Transverse colon (tissue), 4 donors: ENCODE measurements around the gene CNNM2. TPM values are rescaled to one million over a fixed set of nuclear protein-coding genes. Genes with fewer than 3 reads are reported as not detected.

ENCODE experiments used
- DNase-seq: peaks from one replicate; pipeline ENCODE4 v3.0.0-alpha.2; 2019
- H3K27ac ChIP-seq, 4 donors: fragments of 200-600 bp; sonication (generic); 2 replicates each; pipeline ENCODE4 v1.5.1; 2016 to 2018; ENCODE audit warnings: inconsistent platforms in 4 of 4
- H3K27me3 ChIP-seq: fragments of 200-600 bp; sonication (generic); 2 replicates; pipeline ENCODE4 v1.5.1; 2017; ENCODE audit warnings: inconsistent platforms
- H3K36me3 ChIP-seq, 4 donors: fragments of 200-600 bp; sonication (generic); 2 replicates each; pipeline ENCODE4 v1.5.1; 2017 to 2019; ENCODE audit warnings: inconsistent platforms in 4 of 4
- H3K4me1 ChIP-seq, 4 donors: fragments of 200-600 bp; sonication (generic); 2 replicates each; pipeline ENCODE4 v1.5.1; 2017 to 2020; ENCODE audit warnings: inconsistent platforms in 4 of 4
- H3K4me3 ChIP-seq, 4 donors: fragments of 200-600 bp; sonication (generic); 1 replicate in 1 of 4; 2 replicates in 3 of 4; pipeline versions ENCODE4 v1.5.1 to v1.6.1; 2017 to 2019; ENCODE audit warnings: inconsistent platforms in 4 of 4
- H3K9me3 ChIP-seq, 2 donors: fragments of 200-600 bp; sonication (generic); 2 replicates each; pipeline ENCODE4 v1.5.1; 2017 to 2019; ENCODE audit warnings: inconsistent platforms in 2 of 2
- CTCF ChIP-seq, 5 experiments: fragments of 200-600 bp in 3 of 5; fragments of 450-650 bp in 2 of 5; sonication (generic) in 3 of 5; IDR thresholded peaks; 1 replicate in 2 of 5; 2 replicates in 3 of 5; pipeline ENCODE4 v1.5.1; 2016 to 2017; ENCODE audit warnings: antibody characterized with exemption in 5 of 5, inconsistent platforms in 3 of 5, mild to moderate bottlenecking in 2 of 5, moderate library complexity in 1 of 5
- EP300 ChIP-seq: sonication (generic); formaldehyde crosslinking; IDR thresholded peaks from one replicate; pipeline ENCODE4 v1.6.1; 2017; ENCODE audit warnings: antibody characterized with exemption, low read depth
- POLR2A ChIP-seq: fragments of 450-650 bp; IDR thresholded peaks from one replicate; pipeline ENCODE4 v1.6.1; 2016; ENCODE audit warnings: antibody characterized with exemption, mild to moderate bottlenecking, moderate library complexity
- POLR2AphosphoS5 ChIP-seq, 3 donors: sonication (generic); formaldehyde crosslinking; IDR thresholded peaks; one replicate each; pipeline ENCODE4 v1.6.1; 2016; ENCODE audit warnings: antibody characterized with exemption in 3 of 3
- WGBS, 2 donors: methylation state at CpG; one replicate each; pipeline ENCODE4 v1.1.5; 2018; ENCODE audit warnings: low coverage in 1 of 2; 5-methylcytosine and 5-hydroxymethylcytosine counted together
- in situ Hi-C, 4 donors: fragments of 200-750 bp; cut with MboI; loops; one replicate each; pipeline versions ENCODE4 v1.15.0 to v1.15.1; 2017; ENCODE audit warnings: low sequenced_read_pairs in 3 of 4, low pct_ligation_motif_present in 1 of 4, low pct_unique_long_range_greater_than_20kb in 1 of 4
- intact Hi-C: fragments of 100-400 bp; cut with DNase I; formaldehyde crosslinking; loops from one replicate; pipeline ENCODE4 v1.15.1; 2023; ENCODE audit warnings: low total_unique reads
- total RNA-seq, 4 donors: library from RNA; depleted of rRNA; stranded (reverse); fragments of >200 nt; gene quantifications; one replicate each; pipeline ENCODE4 v1.1.0, GENCODE V29; 2016

CNNM2 gene
- total RNA-seq, 4 donors from 2014 or later, result 48.0 to 144 (median 100) TPM

GRCh38 chr10:103013416-103013815 lies 95.3 kb downstream of the CNNM2 start:
- intact Hi-C loops, result no loop called here
- Histone ChIP-seq H3K27ac (no peak overlapping the region), H3K4me3 (no peak overlapping the region), H3K36me3 (no peaks in the 10 kb centered on the region), H3K4me1 (no peaks in the 10 kb centered on the region), H3K9me3 (no peaks in the 10 kb centered on the region), H3K27me3 (no peaks in the 10 kb centered on the region)
- in situ Hi-C loops, result no loop called here
- DNase-seq, result no peak
- no peak for TF ChIP-seq POLR2A
- no peak for TF ChIP-seq CTCF (IDR thresholded peaks at IDR 0.05)
- no peak for TF ChIP-seq POLR2AphosphoS5 (IDR thresholded peaks at IDR 0.05)
- TF ChIP-seq EP300, result no peak
- WGBS, 2 donors, result 85 to 89% methylated on average over 3 to 5 of the region's 5 CpGs

DNA sequence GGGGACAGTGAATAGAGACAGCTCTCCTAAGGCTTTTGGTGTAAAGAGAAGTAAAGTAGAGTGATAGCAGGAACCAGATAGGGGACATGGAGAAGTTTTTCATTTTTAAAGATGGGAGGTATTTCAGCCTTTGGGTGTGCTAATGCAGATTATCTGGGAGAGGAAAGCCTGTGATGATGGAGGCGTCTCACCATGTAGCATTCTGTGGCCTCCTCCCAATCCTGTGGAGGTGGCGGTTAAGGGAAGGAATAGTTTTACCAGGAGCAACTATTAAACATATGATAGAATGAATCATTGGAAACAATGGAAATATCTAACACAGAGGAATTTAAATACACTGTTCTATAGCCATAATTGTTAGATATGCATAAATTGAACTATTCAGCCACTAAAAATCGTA lies 101.3 kb downstream of the CNNM2 start:
- in situ Hi-C loops, result no loop called here
- no peak overlapping the region for H3K4me3 ChIP-seq
- H3K4me1 ChIP-seq, result peaks cover 0 to 4% (median 0%) of the 10 kb centered on the region in 4 donors
- no peaks in the 10 kb centered on the region for H3K9me3 ChIP-seq
- no peaks in the 10 kb centered on the region for H3K36me3 ChIP-seq
- no peak for DNase-seq
- WGBS, 2 donors, result 97 to 98% methylated on average over 3 of the region's 3 CpGs
- H3K27ac ChIP-seq, result no peak overlapping the region
- TF ChIP-seq CTCF (IDR thresholded peaks at IDR 0.05) (no peak), POLR2AphosphoS5 (IDR thresholded peaks at IDR 0.05) (no peak)
- H3K27me3 ChIP-seq, result no peaks in the 10 kb centered on the region
- intact Hi-C loops, result no loop called here

GRCh38 chr10:103021150-103021899 lies 103.2 kb downstream of the CNNM2 start:
- TF ChIP-seq POLR2AphosphoS5 (IDR thresholded peaks at IDR 0.05), result no peak
- TF ChIP-seq POLR2A, result no peak
- TF ChIP-seq EP300, result no peak
- no peak for TF ChIP-seq CTCF (IDR thresholded peaks at IDR 0.05)
- in situ Hi-C loops, result no loop called here
- intact Hi-C loops, result no loop called here
- H3K36me3 ChIP-seq, result no peaks in the 10 kb centered on the region
- DNase-seq, result no peak
- no peak overlapping the region for H3K27ac ChIP-seq
- no peaks in the 10 kb centered on the region for H3K27me3 ChIP-seq
- no peak overlapping the region for H3K4me3 ChIP-seq
- H3K4me1 ChIP-seq, result peaks cover 0 to 4% (median 0%) of the 10 kb centered on the region in 4 donors
- WGBS, 2 donors, result 86 to 87% methylated on average over 6 to 18 of the region's 18 CpGs
- no peaks in the 10 kb centered on the region for H3K9me3 ChIP-seq

- DNase-seq, result no peak
- whole genome bisulfite sequencing, 2 donors, result 63 to 77% methylated on average over 5 of the region's 5 CpGs
- in situ Hi-C loops, result no loop called here
Observed at GRCh38 chr10:103021900-103022293, 103.8 kb downstream of the CNNM2 start.

More at GRCh38 chr10:103021900-103022293, 103.8 kb downstream of the CNNM2 start:
- Histone ChIP-seq H3K27me3 (no peaks in the 10 kb centered on the region), H3K36me3 (no peaks in the 10 kb centered on the region), H3K27ac (no peak overlapping the region), H3K4me1 (peaks cover 0 to 4% (median 0%) of the 10 kb centered on the region in 4 donors), H3K4me3 (no peak overlapping the region), H3K9me3 (no peaks in the 10 kb centered on the region)
- TF ChIP-seq CTCF (IDR thresholded peaks at IDR 0.05), result no peak
- no peak for TF ChIP-seq POLR2A
- no peak for TF ChIP-seq POLR2AphosphoS5 (IDR thresholded peaks at IDR 0.05)
- TF ChIP-seq EP300, result no peak
- intact Hi-C loops, result no loop called here
